DOHH2 (cell line): ENCODE data around the gene HOXA2.

Experiments
- H3F3A ChIP-seq: fragments of 200-600 bp; sonication (generic), shearing (Covaris generic); 2 replicates; pipeline ENCODE4 v1.6.0; 2016; ENCODE audit warnings: antibody characterized with exemption, mild to moderate bottlenecking; ENCODE audit not compliant: control insufficient read depth, insufficient read depth
- H3K27ac ChIP-seq: fragments of 200-600 bp; sonication (generic); 2 replicates; pipeline ENCODE4 v1.5.1; 2014; ENCODE audit warnings: low read depth, mild to moderate bottlenecking, low read length, moderate library complexity
- H3K27me3 ChIP-seq: fragments of 200-600 bp; sonication (generic); 2 replicates; pipeline ENCODE4 v1.6.1; 2014; ENCODE audit warnings: mild to moderate bottlenecking, low read length, mixed read lengths; ENCODE audit not compliant: control insufficient read depth
- H3K36me3 ChIP-seq: fragments of 200-600 bp; sonication (generic); 2 replicates; pipeline ENCODE4 v1.6.1; 2014; ENCODE audit warnings: mild to moderate bottlenecking, low read length, moderate library complexity, mixed read lengths; ENCODE audit not compliant: control insufficient read depth
- H3K4me1 ChIP-seq: fragments of 200-600 bp; sonication (generic); 2 replicates; pipeline ENCODE4 v1.6.1; 2014; ENCODE audit warnings: mild to moderate bottlenecking, low read length, mixed read lengths; ENCODE audit not compliant: control insufficient read depth
- H3K4me2 ChIP-seq: fragments of 200-600 bp; sonication (generic); 2 replicates; pipeline ENCODE4 v1.6.0; 2014; ENCODE audit warnings: mild to moderate bottlenecking, low read length, moderate library complexity
- H3K4me3 ChIP-seq: fragments of 200-600 bp; sonication (generic); 2 replicates; pipeline ENCODE4 v1.5.1; 2014; ENCODE audit warnings: mild to moderate bottlenecking, low read length, mixed read lengths
- H3K79me2 ChIP-seq: fragments of 200-600 bp; sonication (generic); 2 replicates; pipeline ENCODE4 v1.6.1; 2014; ENCODE audit warnings: mild to moderate bottlenecking, low read length, mixed read lengths; ENCODE audit not compliant: control insufficient read depth
- H3K9me2 ChIP-seq: fragments of 200-600 bp; sonication (generic); replicated peaks from 2 replicates; pipeline ENCODE4 v1.6.1; 2014; ENCODE audit warnings: mild to moderate bottlenecking, low read length, mixed read lengths; ENCODE audit not compliant: control insufficient read depth
- H3K9me3 ChIP-seq: fragments of 200-600 bp; sonication (generic); 2 replicates; pipeline ENCODE4 v1.6.1; 2014; ENCODE audit warnings: antibody characterized with exemption, low read length, mixed read lengths; ENCODE audit not compliant: control insufficient read depth, insufficient read depth
- H4K20me1 ChIP-seq: fragments of 200-600 bp; sonication (generic); 2 replicates; pipeline ENCODE4 v1.6.0; 2014; ENCODE audit warnings: low read depth, mild to moderate bottlenecking, antibody characterized with exemption, low read length, moderate library complexity; ENCODE audit not compliant: control insufficient read depth, insufficient read depth
- CTCF ChIP-seq: fragments of 200-600 bp; sonication (generic); IDR thresholded peaks from one replicate; pipeline ENCODE4 v1.5.1; 2014; ENCODE audit warnings: antibody characterized with exemption, mild to moderate bottlenecking, low read depth, low read length; ENCODE audit not compliant: poor library complexity, severe bottlenecking
- EZH2phosphoT487 ChIP-seq: fragments of 200-600 bp; sonication (generic); IDR thresholded peaks from 2 replicates; pipeline ENCODE4 v1.6.1; 2017; ENCODE audit warnings: borderline replicate concordance, mild to moderate bottlenecking, antibody characterized with exemption, low read length, moderate library complexity, mixed read lengths

Gene HOXA2

GRCh38 chr7:27092819-27093110 is 9.7 kb downstream of the HOXA2 start:
- H3K4me1 ChIP-seq: peaks cover 36% of the 10 kb centered on the region
- peaks cover 31% of the 10 kb centered on the region for H3K27me3 ChIP-seq
- 0 out of 2 replicates have a peak overlapping the region, but pooled peaks have one; percentile 10 for H3K4me2 ChIP-seq

GRCh38 chr7:27091941-27092818 is 10.3 kb downstream of the HOXA2 start:
- peak overlapping the region; percentile 10; the same call in 1 of the 2 replicates for H3K4me2 ChIP-seq
- H3K27me3 ChIP-seq: peaks cover 31% of the 10 kb centered on the region

More at GRCh38 chr7:27092819-27093110, 9.7 kb downstream of the HOXA2 start:
- Histone ChIP-seq H3K9me3 (no peaks in the 10 kb centered on the region), H3K9me2 (no peaks in the 10 kb centered on the region), H3K36me3 (no peaks in the 10 kb centered on the region), H3K27ac (no peak overlapping the region), H3K4me3 (no peak overlapping the region), H3F3A (no peaks in the 10 kb centered on the region), H3K79me2 (peaks cover 12% of the 10 kb centered on the region), H4K20me1 (no peaks in the 10 kb centered on the region)
- TF ChIP-seq CTCF: no peak
- TF ChIP-seq EZH2phosphoT487: no peak

GRCh38 chr7:27091105-27091504 is 11.4 kb downstream of the HOXA2 start:
- Histone ChIP-seq H3K4me2 (no peak overlapping the region), H3K27ac (no peak overlapping the region), H3K4me3 (no peak overlapping the region), H4K20me1 (no peaks in the 10 kb centered on the region), H3K27me3 (peaks cover 31% of the 10 kb centered on the region), H3K4me1 (peaks cover 24% of the 10 kb centered on the region), H3F3A (no peaks in the 10 kb centered on the region), H3K36me3 (no peaks in the 10 kb centered on the region), H3K9me2 (no peaks in the 10 kb centered on the region), H3K9me3 (no peaks in the 10 kb centered on the region), H3K79me2 (no peaks in the 10 kb centered on the region)
- no peak for TF ChIP-seq CTCF
- TF ChIP-seq EZH2phosphoT487: no peak

More at GRCh38 chr7:27091941-27092818, 10.3 kb downstream of the HOXA2 start:
- Histone ChIP-seq H3K9me2 (no peaks in the 10 kb centered on the region), H3K4me3 (no peak overlapping the region), H3K9me3 (no peaks in the 10 kb centered on the region), H3K36me3 (no peaks in the 10 kb centered on the region), H3K27ac (no peak overlapping the region), H3K79me2 (peaks cover 8% of the 10 kb centered on the region), H3F3A (no peaks in the 10 kb centered on the region), H3K4me1 (peaks cover 31% of the 10 kb centered on the region), H4K20me1 (no peaks in the 10 kb centered on the region)
- TF ChIP-seq CTCF (no peak), EZH2phosphoT487 (peak; percentile 15; the same call in 1 of the 2 replicates)
